ENCODE results near the gene PPP2CA.

The PPP2CA gene

GRCh38 chr5:134236318-134236717, 10.4 kb upstream of the PPP2CA start:
- Mint-ChIP-seq H3K27ac (no peak overlapping the region), H3K36me3 (ENCODE audit: low read depth) (no peaks in the 10 kb centered on the region), H3K9me3 (no peaks in the 10 kb centered on the region), H3K27me3 (ENCODE audit: low read depth, poor library complexity) (peaks cover 24% of the 10 kb centered on the region), H3K4me3 (no peak overlapping the region), H3K4me1 (peaks cover 11% of the 10 kb centered on the region)
- no peak for DNase-seq
- no peak for TF ChIP-seq CTCF (IDR thresholded peaks at IDR 0.05)

DNA sequence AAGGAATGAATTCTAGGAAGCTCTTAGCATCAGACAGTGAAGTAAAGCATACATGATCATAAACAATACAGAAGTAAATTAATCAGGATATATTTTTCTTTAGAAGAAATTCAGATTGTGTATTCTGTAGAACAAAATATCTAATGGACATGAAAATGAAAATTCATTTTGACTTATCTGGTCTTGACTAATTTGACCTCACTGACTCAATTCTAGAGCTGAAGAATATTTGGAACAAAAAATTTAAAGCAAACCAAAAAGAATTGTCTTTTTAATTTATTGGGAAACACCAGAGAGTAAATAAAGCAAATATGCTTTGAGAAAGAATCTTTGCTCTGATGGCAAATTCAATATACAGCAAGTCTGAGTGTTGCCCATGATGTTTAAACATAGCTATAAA, 2.8 kb upstream of the PPP2CA start:
- Mint-ChIP-seq H3K36me3 (ENCODE audit: low read depth) (peaks cover 5% of the 10 kb centered on the region), H3K4me3 (no peak overlapping the region), H3K4me1 (peaks cover 29% of the 10 kb centered on the region), H3K9me3 (no peaks in the 10 kb centered on the region), H3K27ac (no peak overlapping the region), H3K27me3 (ENCODE audit: low read depth, poor library complexity) (peaks cover 12% of the 10 kb centered on the region)
- DNase-seq = no peak
- no peak for TF ChIP-seq CTCF (IDR thresholded peaks at IDR 0.05)

GRCh38 chr5:134227776-134228175, 1.9 kb upstream of the PPP2CA start:
- Mint-ChIP-seq H3K4me3 (peak overlapping the region; percentile 99), H3K27me3 (ENCODE audit: low read depth, poor library complexity) (peaks cover 12% of the 10 kb centered on the region), H3K9me3 (no peaks in the 10 kb centered on the region), H3K36me3 (ENCODE audit: low read depth) (peaks cover 8% of the 10 kb centered on the region), H3K4me1 (peaks cover 37% of the 10 kb centered on the region), H3K27ac (no peak overlapping the region)
- no peak for TF ChIP-seq CTCF (IDR thresholded peaks at IDR 0.05)
- no peak for DNase-seq

DNA sequence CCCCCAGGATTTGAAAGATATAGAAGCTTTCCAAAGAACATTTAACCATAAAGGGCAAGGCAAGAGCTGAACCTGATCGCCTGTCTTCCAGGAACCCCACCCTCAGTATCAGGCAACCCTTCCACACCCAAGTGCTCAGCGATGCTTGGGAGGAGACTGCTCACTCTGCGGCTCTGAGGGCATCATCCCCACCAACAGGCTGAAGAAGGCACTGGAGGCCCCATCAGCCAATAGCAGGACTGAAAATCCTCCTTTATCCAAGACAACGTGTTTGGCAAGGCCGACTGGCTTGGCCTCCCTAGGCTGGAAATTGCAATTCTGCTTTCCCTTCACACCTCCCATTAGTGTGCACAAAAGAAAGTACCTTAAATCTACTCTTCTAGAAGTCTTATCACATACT, 1.4 kb upstream of the PPP2CA start:
- Mint-ChIP-seq H3K27ac (no peak overlapping the region), H3K9me3 (no peaks in the 10 kb centered on the region), H3K36me3 (ENCODE audit: low read depth) (peaks cover 11% of the 10 kb centered on the region), H3K27me3 (ENCODE audit: low read depth, poor library complexity) (peaks cover 9% of the 10 kb centered on the region), H3K4me3 (peak overlapping the region; percentile 99), H3K4me1 (peaks cover 42% of the 10 kb centered on the region)
- no peak for DNase-seq
- no peak for TF ChIP-seq CTCF (IDR thresholded peaks at IDR 0.05)

- H3K36me3 Mint-ChIP-seq (ENCODE audit: low read depth) = peaks cover 18% of the 10 kb centered on the region
- peaks cover 48% of the 10 kb centered on the region for H3K4me1 Mint-ChIP-seq
- peak overlapping the region; percentile 99 for H3K4me3 Mint-ChIP-seq
- TF ChIP-seq CTCF (IDR thresholded peaks at IDR 0.05) = no peak
- H3K27ac Mint-ChIP-seq = peak overlapping the region; percentile 100
- no peaks in the 10 kb centered on the region for H3K9me3 Mint-ChIP-seq
- H3K27me3 Mint-ChIP-seq (ENCODE audit: low read depth, poor library complexity) = peaks cover 9% of the 10 kb centered on the region
- DNase-seq = peak; percentile 40
These were observed 744 bp upstream of the PPP2CA start for GRCh38 chr5:134226441-134227192.

Data from nephron progenitor cell (in vitro differentiated cells).